ENCODE data around the gene ACOX2. TPM values are rescaled to one million over a fixed set of nuclear protein-coding genes. Genes with fewer than 3 reads are reported as not detected.

Gene ACOX2
- not detected for total RNA-seq
- not detected for polyA plus RNA-seq

GRCh38 chr3:58536501-58537411 is at the start of gene ACOX2:
ACOX2 (minus strand) TSS chr3:58537190; CDS start chr3:58535106, 2,084 bp downstream.
- H3K9me3 ChIP-seq (ENCODE audit: control insufficient read depth in 2 of 2, low read length in 2 of 2) = no peaks in the 10 kb centered on the region
- H3K27me3 ChIP-seq (ENCODE audit: control insufficient read depth, insufficient read depth, low read length) = no peaks in the 10 kb centered on the region
- no peaks in the 10 kb centered on the region for H3K36me3 Mint-ChIP-seq
- no peak for DNase-seq
- peaks cover 4 to 8% (median 7%) of the 10 kb centered on the region in 4 donors for H3K4me1 Mint-ChIP-seq
- H3K36me3 ChIP-seq (ENCODE audit: control insufficient read depth, insufficient read depth, low read length) = no peaks in the 10 kb centered on the region
- no peaks in the 10 kb centered on the region for H3K27me3 Mint-ChIP-seq
- no peaks in the 10 kb centered on the region for H3K9me3 Mint-ChIP-seq
- no peak within 1 kb of the TSS for H3K4me3 Mint-ChIP-seq
- peaks cover 5% of the 10 kb centered on the region for H3K4me1 ChIP-seq (ENCODE audit: control insufficient read depth, insufficient read depth, low read length, poor library complexity, severe bottlenecking)
- H3K4me3 ChIP-seq (ENCODE audit: low read depth, low read length) = no peak within 1 kb of the TSS
- ATAC-seq (ENCODE audit: low read depth in 2 of 2) = no peak
- peak within 1 kb of the TSS in 1 of 3 donors; percentile 23 for H3K27ac Mint-ChIP-seq
- H3K27ac ChIP-seq (ENCODE audit: insufficient read depth, low read length, poor library complexity, severe bottlenecking) = no peak within 1 kb of the TSS

- Mint-ChIP-seq H3K36me3 (peaks cover 4% of the 10 kb centered on the region), H3K9me3 (peaks cover 0 to 6% (median 0%) of the 10 kb centered on the region in 7 donors), H3K27ac (no peak overlapping the region), H3K27me3 (peaks cover 61% of the 10 kb centered on the region), H3K4me3 (peak overlapping the region; percentile 13 to 92 (median 89)), H3K4me1 (peaks cover 0 to 19% (median 1%) of the 10 kb centered on the region in 4 donors)
- H3K36me3 ChIP-seq (ENCODE audit: control insufficient read depth, insufficient read depth, low read length) = no peaks in the 10 kb centered on the region
- no peaks in the 10 kb centered on the region for H3K9me3 ChIP-seq (ENCODE audit: control insufficient read depth in 2 of 2, low read length in 2 of 2)
- H3K4me1 ChIP-seq (ENCODE audit: control insufficient read depth, insufficient read depth, low read length, poor library complexity, severe bottlenecking) = peaks cover 13% of the 10 kb centered on the region
- no peak overlapping the region for H3K4me3 ChIP-seq (ENCODE audit: low read depth, low read length)
- no peak overlapping the region for H3K27ac ChIP-seq (ENCODE audit: insufficient read depth, low read length, poor library complexity, severe bottlenecking)
- H3K27me3 ChIP-seq (ENCODE audit: control insufficient read depth, insufficient read depth, low read length) = peaks cover 23% of the 10 kb centered on the region
- no peak for DNase-seq
- no peak for ATAC-seq (ENCODE audit: low read depth in 2 of 2)
Measured at GRCh38 chr3:58585994-58586393, 49.0 kb upstream of the ACOX2 start.

- Mint-ChIP-seq H3K4me1 (peaks cover 0 to 19% (median 1%) of the 10 kb centered on the region in 4 donors), H3K9me3 (peaks cover 0 to 6% (median 0%) of the 10 kb centered on the region in 7 donors), H3K27me3 (peaks cover 61% of the 10 kb centered on the region), H3K4me3 (peak overlapping the region; percentile 88 to 93 (median 90)), H3K27ac (no peak overlapping the region), H3K36me3 (peaks cover 4% of the 10 kb centered on the region)
- no peaks in the 10 kb centered on the region for H3K36me3 ChIP-seq (ENCODE audit: control insufficient read depth, insufficient read depth, low read length)
- peak overlapping the region; percentile 84 for H3K4me3 ChIP-seq (ENCODE audit: low read depth, low read length)
- no peak overlapping the region for H3K27ac ChIP-seq (ENCODE audit: insufficient read depth, low read length, poor library complexity, severe bottlenecking)
- peak; percentile 67 to 79 for ATAC-seq (ENCODE audit: low read depth in 2 of 2)
- peaks cover 13% of the 10 kb centered on the region for H3K4me1 ChIP-seq (ENCODE audit: control insufficient read depth, insufficient read depth, low read length, poor library complexity, severe bottlenecking)
- H3K27me3 ChIP-seq (ENCODE audit: control insufficient read depth, insufficient read depth, low read length) = peaks cover 23% of the 10 kb centered on the region
- H3K9me3 ChIP-seq (ENCODE audit: control insufficient read depth in 2 of 2, low read length in 2 of 2) = no peaks in the 10 kb centered on the region
- DNase-seq = peak; percentile 9 to 59 (median 13)
Measured at GRCh38 chr3:58585005-58585786, 48.2 kb upstream of the ACOX2 start.

- peaks cover 0 to 6% (median 0%) of the 10 kb centered on the region in 7 donors for H3K9me3 Mint-ChIP-seq
- peaks cover 4% of the 10 kb centered on the region for H3K36me3 Mint-ChIP-seq
- peaks cover 61% of the 10 kb centered on the region for H3K27me3 Mint-ChIP-seq
- H3K4me1 ChIP-seq (ENCODE audit: control insufficient read depth, insufficient read depth, low read length, poor library complexity, severe bottlenecking) = peaks cover 13% of the 10 kb centered on the region
- H3K4me3 Mint-ChIP-seq = peak overlapping the region; percentile 88 to 93 (median 90)
- peaks cover 23% of the 10 kb centered on the region for H3K27me3 ChIP-seq (ENCODE audit: control insufficient read depth, insufficient read depth, low read length)
- peak overlapping the region; percentile 84 for H3K4me3 ChIP-seq (ENCODE audit: low read depth, low read length)
- peak in 1 of 3 donors; percentile 16 for DNase-seq
- H3K9me3 ChIP-seq (ENCODE audit: control insufficient read depth in 2 of 2, low read length in 2 of 2) = no peaks in the 10 kb centered on the region
- H3K36me3 ChIP-seq (ENCODE audit: control insufficient read depth, insufficient read depth, low read length) = no peaks in the 10 kb centered on the region
- no peak overlapping the region for H3K27ac ChIP-seq (ENCODE audit: insufficient read depth, low read length, poor library complexity, severe bottlenecking)
- no peak for ATAC-seq (ENCODE audit: low read depth in 2 of 2)
- H3K4me1 Mint-ChIP-seq = peaks cover 0 to 19% (median 1%) of the 10 kb centered on the region in 4 donors
- H3K27ac Mint-ChIP-seq = no peak overlapping the region
Measured at GRCh38 chr3:58584690-58585004, 47.7 kb upstream of the ACOX2 start.

- Mint-ChIP-seq H3K27ac (no peak overlapping the region), H3K4me3 (peak overlapping the region in 2 of 4 donors; percentile 29 to 53), H3K36me3 (no peaks in the 10 kb centered on the region), H3K27me3 (peaks cover 51% of the 10 kb centered on the region), H3K4me1 (peaks cover 0 to 19% (median 1%) of the 10 kb centered on the region in 4 donors), H3K9me3 (peaks cover 0 to 5% (median 0%) of the 10 kb centered on the region in 7 donors)
- no peak overlapping the region for H3K4me3 ChIP-seq (ENCODE audit: low read depth, low read length)
- peaks cover 11% of the 10 kb centered on the region for H3K27me3 ChIP-seq (ENCODE audit: control insufficient read depth, insufficient read depth, low read length)
- ATAC-seq (ENCODE audit: low read depth in 2 of 2) = no peak
- no peak for DNase-seq
- H3K27ac ChIP-seq (ENCODE audit: insufficient read depth, low read length, poor library complexity, severe bottlenecking) = no peak overlapping the region
- H3K9me3 ChIP-seq (ENCODE audit: control insufficient read depth in 2 of 2, low read length in 2 of 2) = no peaks in the 10 kb centered on the region
- no peaks in the 10 kb centered on the region for H3K36me3 ChIP-seq (ENCODE audit: control insufficient read depth, insufficient read depth, low read length)
- H3K4me1 ChIP-seq (ENCODE audit: control insufficient read depth, insufficient read depth, low read length, poor library complexity, severe bottlenecking) = peaks cover 13% of the 10 kb centered on the region
Measured at GRCh38 chr3:58581328-58582091, 44.5 kb upstream of the ACOX2 start.

- Histone ChIP-seq H3K27me3 (ENCODE audit: control insufficient read depth, insufficient read depth, low read length) (peaks cover 11% of the 10 kb centered on the region), H3K4me3 (ENCODE audit: low read depth, low read length) (no peak overlapping the region), H3K9me3 (ENCODE audit: control insufficient read depth in 2 of 2, low read length in 2 of 2) (no peaks in the 10 kb centered on the region), H3K36me3 (ENCODE audit: control insufficient read depth, insufficient read depth, low read length) (no peaks in the 10 kb centered on the region), H3K4me1 (ENCODE audit: control insufficient read depth, insufficient read depth, low read length, poor library complexity, severe bottlenecking) (peaks cover 13% of the 10 kb centered on the region), H3K27ac (ENCODE audit: insufficient read depth, low read length, poor library complexity, severe bottlenecking) (no peak overlapping the region)
- H3K4me3 Mint-ChIP-seq = no peak overlapping the region
- peaks cover 47% of the 10 kb centered on the region for H3K27me3 Mint-ChIP-seq
- H3K9me3 Mint-ChIP-seq = peaks cover 0 to 5% (median 0%) of the 10 kb centered on the region in 7 donors
- DNase-seq = no peak
- ATAC-seq (ENCODE audit: low read depth in 2 of 2) = no peak
- H3K4me1 Mint-ChIP-seq = peaks cover 0 to 14% (median 1%) of the 10 kb centered on the region in 4 donors
- H3K27ac Mint-ChIP-seq = no peak overlapping the region
- H3K36me3 Mint-ChIP-seq = no peaks in the 10 kb centered on the region
Measured at GRCh38 chr3:58580826-58581327, 43.9 kb upstream of the ACOX2 start.

DNA sequence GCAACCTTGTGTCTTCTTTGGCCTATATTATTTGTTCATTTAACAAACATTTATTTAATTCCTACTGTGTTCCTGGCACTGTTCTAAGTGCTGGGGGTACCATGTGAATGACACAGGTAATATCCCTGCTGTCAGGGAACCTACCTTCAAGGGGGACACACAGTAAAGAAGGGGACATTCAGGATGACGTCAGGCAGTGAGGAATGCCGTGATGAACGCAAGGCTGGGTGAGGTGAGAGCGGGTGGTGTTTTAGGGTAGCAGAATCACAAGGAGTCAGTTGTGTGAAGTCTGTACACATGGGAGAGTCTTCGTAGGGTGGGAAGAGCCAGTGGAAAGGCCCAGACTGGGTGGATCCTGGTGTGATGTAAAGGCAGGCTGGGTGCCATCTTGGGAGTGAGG is 41.9 kb upstream of the ACOX2 start:
- no peaks in the 10 kb centered on the region for H3K36me3 Mint-ChIP-seq
- ATAC-seq (ENCODE audit: low read depth in 2 of 2) (no peak), DNase-seq (no peak)
- H3K4me3 Mint-ChIP-seq = no peak overlapping the region
- H3K4me3 ChIP-seq (ENCODE audit: low read depth, low read length) = no peak overlapping the region
- H3K36me3 ChIP-seq (ENCODE audit: control insufficient read depth, insufficient read depth, low read length) = no peaks in the 10 kb centered on the region
- H3K9me3 ChIP-seq (ENCODE audit: control insufficient read depth in 2 of 2, low read length in 2 of 2) = no peaks in the 10 kb centered on the region
- no peaks in the 10 kb centered on the region for H3K9me3 Mint-ChIP-seq
- peaks cover 34% of the 10 kb centered on the region for H3K27me3 Mint-ChIP-seq
- no peaks in the 10 kb centered on the region for H3K4me1 ChIP-seq (ENCODE audit: control insufficient read depth, insufficient read depth, low read length, poor library complexity, severe bottlenecking)
- H3K27ac Mint-ChIP-seq = no peak overlapping the region
- peaks cover 2% of the 10 kb centered on the region for H3K27me3 ChIP-seq (ENCODE audit: control insufficient read depth, insufficient read depth, low read length)
- H3K4me1 Mint-ChIP-seq = no peaks in the 10 kb centered on the region
- no peak overlapping the region for H3K27ac ChIP-seq (ENCODE audit: insufficient read depth, low read length, poor library complexity, severe bottlenecking)
